OCI-LY1 (cell line): ENCODE results near the gene CFAP251.
"Not testable (repeated sequence)": the region's sequence is repeated elsewhere in the genome, so short reads cannot be mapped to it uniquely, and the experiment has no call there.

Source experiments
- H2AFZ ChIP-seq: fragments of 200-600 bp; sonication (generic), shearing (Covaris generic); 2 replicates; pipeline ENCODE4 v1.6.0; 2014; ENCODE audit warnings: antibody characterized with exemption, mild to moderate bottlenecking, low read length
- H3F3A ChIP-seq: fragments of 200-600 bp; sonication (generic), shearing (Covaris generic); 2 replicates; pipeline ENCODE4 v1.6.0; 2014; ENCODE audit warnings: mild to moderate bottlenecking, antibody characterized with exemption, low read length, moderate library complexity; ENCODE audit not compliant: insufficient read depth
- H3K27ac ChIP-seq: fragments of 200-600 bp; sonication (generic); 2 replicates; pipeline ENCODE4 v1.5.1; 2014; ENCODE audit warnings: low read length, mixed run types, mild to moderate bottlenecking, low read depth; ENCODE audit not compliant: poor library complexity, severe bottlenecking
- H3K27me3 ChIP-seq: fragments of 200-600 bp; sonication (generic); 2 replicates; pipeline ENCODE4 v1.6.0; 2014; ENCODE audit warnings: antibody characterized with exemption, mild to moderate bottlenecking, low read length, moderate library complexity; ENCODE audit not compliant: insufficient read depth
- H3K36me3 ChIP-seq: fragments of 200-600 bp; sonication (generic); 2 replicates; pipeline ENCODE4 v1.6.1; 2014; ENCODE audit warnings: mild to moderate bottlenecking, antibody characterized with exemption, low read length, moderate library complexity, mixed read lengths; ENCODE audit not compliant: insufficient read depth
- H3K4me1 ChIP-seq: fragments of 200-600 bp; sonication (generic); 2 replicates; pipeline ENCODE4 v1.5.1; 2014; ENCODE audit warnings: mild to moderate bottlenecking, low read length, moderate library complexity; ENCODE audit not compliant: insufficient read depth, severe bottlenecking
- H3K4me2 ChIP-seq: fragments of 200-600 bp; sonication (generic), shearing (Covaris generic); 2 replicates; pipeline ENCODE4 v1.6.1; 2014; ENCODE audit warnings: low read length
- H3K4me3 ChIP-seq: fragments of 200-600 bp; sonication (generic); 2 replicates; pipeline ENCODE4 v1.5.1; 2014; ENCODE audit warnings: low read length, low read depth, mild to moderate bottlenecking, mixed read lengths; ENCODE audit not compliant: poor library complexity, severe bottlenecking
- H3K79me2 ChIP-seq: fragments of 200-600 bp; shearing (Covaris generic); 2 replicates; pipeline ENCODE4 v1.6.1; 2016; ENCODE audit warnings: mixed run types, low read length, mixed read lengths; ENCODE audit not compliant: insufficient read depth
- H3K9ac ChIP-seq: fragments of 200-600 bp; sonication (generic), shearing (Covaris generic); 2 replicates; pipeline ENCODE4 v1.6.1; 2014; ENCODE audit warnings: mild to moderate bottlenecking, low read length, mixed read lengths
- H3K9me2 ChIP-seq: fragments of 200-600 bp; sonication (generic), shearing (Covaris generic); 2 replicates; pipeline ENCODE4 v1.6.1; 2014; ENCODE audit warnings: low read depth, mild to moderate bottlenecking, low read length, mixed read lengths
- H3K9me3 ChIP-seq: fragments of 200-600 bp; shearing (Covaris generic); 2 replicates; pipeline ENCODE4 v1.6.1; 2014; ENCODE audit warnings: low read length, mixed read lengths
- H4K20me1 ChIP-seq: fragments of 200-600 bp; sonication (generic), shearing (Covaris generic); 2 replicates; pipeline ENCODE4 v1.6.0; 2016; ENCODE audit warnings: mild to moderate bottlenecking, low read length; ENCODE audit not compliant: insufficient read depth
- CTCF ChIP-seq: fragments of 200-600 bp; sonication (generic), shearing (Covaris generic); IDR thresholded peaks from 2 replicates; pipeline ENCODE4 v1.5.1; 2017; ENCODE audit warnings: mild to moderate bottlenecking, antibody characterized with exemption, low read length, moderate library complexity, mixed read lengths
- EZH2 ChIP-seq: fragments of 200-600 bp; sonication (generic), shearing (Covaris generic); IDR thresholded peaks from 2 replicates; pipeline ENCODE4 v1.8.0; 2017; ENCODE audit warnings: borderline replicate concordance, mixed run types, mild to moderate bottlenecking, antibody characterized with exemption, low read length, moderate library complexity, mixed read lengths

The CFAP251 gene

GRCh38 chr12:121875582-121875981, 42.8 kb upstream of the CFAP251 start:
- H3F3A ChIP-seq: no peaks in the 10 kb centered on the region
- H3K27ac ChIP-seq: no peak overlapping the region
- H3K79me2 ChIP-seq: no peaks in the 10 kb centered on the region
- no peaks in the 10 kb centered on the region for H3K36me3 ChIP-seq
- H3K9ac ChIP-seq: no peak overlapping the region
- no peak overlapping the region for H3K4me2 ChIP-seq
- H3K4me3 ChIP-seq: no peak overlapping the region
- TF ChIP-seq EZH2: no peak
- TF ChIP-seq CTCF: no peak
- H3K9me3 ChIP-seq: no peaks in the 10 kb centered on the region
- H4K20me1 ChIP-seq: no peaks in the 10 kb centered on the region
- H3K9me2 ChIP-seq: no peaks in the 10 kb centered on the region
- no peaks in the 10 kb centered on the region for H3K4me1 ChIP-seq
- H3K27me3 ChIP-seq: no peaks in the 10 kb centered on the region
- no peak overlapping the region for H2AFZ ChIP-seq

GRCh38 chr12:121876080-121876447, 42.3 kb upstream of the CFAP251 start:
- H3K27me3 ChIP-seq, H3K4me1 ChIP-seq, H3K9me3 ChIP-seq, H3K9ac ChIP-seq, H4K20me1 ChIP-seq, H3K79me2 ChIP-seq, H3K36me3 ChIP-seq, H3K4me3 ChIP-seq, H2AFZ ChIP-seq, H3K4me2 ChIP-seq, H3F3A ChIP-seq, H3K27ac ChIP-seq, H3K9me2 ChIP-seq: not testable (repeated sequence)

- no peaks in the 10 kb centered on the region for H3K36me3 ChIP-seq
- no peaks in the 10 kb centered on the region for H4K20me1 ChIP-seq
Observed at GRCh38 chr12:121883315-121883660, 35.1 kb upstream of the CFAP251 start.

GRCh38 chr12:121885129-121885528, 33.3 kb upstream of the CFAP251 start:
- not testable (repeated sequence) for H4K20me1 ChIP-seq, H3F3A ChIP-seq, H3K4me2 ChIP-seq, H3K9me3 ChIP-seq, H3K9ac ChIP-seq, H3K27me3 ChIP-seq, H3K4me3 ChIP-seq, H3K36me3 ChIP-seq, H3K27ac ChIP-seq, H3K9me2 ChIP-seq, H2AFZ ChIP-seq
- Histone ChIP-seq H3K4me1 (peaks cover 21% of the 10 kb centered on the region), H3K79me2 (peaks cover 10% of the 10 kb centered on the region)

More at GRCh38 chr12:121883315-121883660, 35.1 kb upstream of the CFAP251 start:
- no peak overlapping the region for H3K4me3 ChIP-seq
- H2AFZ ChIP-seq: no peak overlapping the region
- TF ChIP-seq CTCF (no peak), EZH2 (no peak)
- peaks cover 10% of the 10 kb centered on the region for H3K4me1 ChIP-seq
- no peaks in the 10 kb centered on the region; the same call in 1 of the 2 replicates for H3F3A ChIP-seq
- no peak overlapping the region for H3K9ac ChIP-seq
- H3K4me2 ChIP-seq: no peak overlapping the region
- H3K9me2 ChIP-seq: no peaks in the 10 kb centered on the region
- no peaks in the 10 kb centered on the region; the same call in 1 of the 2 replicates for H3K27me3 ChIP-seq
- H3K27ac ChIP-seq: no peak overlapping the region
- H3K9me3 ChIP-seq: no peaks in the 10 kb centered on the region
- H3K79me2 ChIP-seq: no peaks in the 10 kb centered on the region
